ENCODE measurements around the gene TBC1D10B.
"Not testable (repeated sequence)": the region's sequence is repeated elsewhere in the genome, so short reads cannot be mapped to it uniquely, and the experiment has no call there.

Gene TBC1D10B

DNA sequence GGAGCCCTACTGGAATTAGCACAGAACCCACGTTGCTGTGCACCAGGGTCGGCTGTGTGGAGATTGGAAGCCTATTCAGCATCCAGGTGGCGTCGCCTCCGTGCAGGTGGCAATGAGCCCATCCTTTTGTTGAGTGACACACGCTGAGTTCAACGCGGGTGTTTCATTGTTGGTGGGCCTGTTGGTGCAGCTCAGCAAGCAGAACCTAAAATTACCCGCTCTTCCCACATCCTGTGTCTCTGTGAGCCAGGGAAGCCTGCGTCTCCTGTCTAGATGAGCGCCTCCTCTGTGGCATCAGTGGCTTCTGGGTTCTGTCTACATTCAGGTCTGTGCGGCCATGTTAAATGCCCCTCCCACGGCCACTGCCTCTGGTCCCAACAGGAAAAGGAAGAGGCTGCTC lies 29.7 kb downstream of the TBC1D10B start (continued):
- TF ChIP-seq, protein P1, sequence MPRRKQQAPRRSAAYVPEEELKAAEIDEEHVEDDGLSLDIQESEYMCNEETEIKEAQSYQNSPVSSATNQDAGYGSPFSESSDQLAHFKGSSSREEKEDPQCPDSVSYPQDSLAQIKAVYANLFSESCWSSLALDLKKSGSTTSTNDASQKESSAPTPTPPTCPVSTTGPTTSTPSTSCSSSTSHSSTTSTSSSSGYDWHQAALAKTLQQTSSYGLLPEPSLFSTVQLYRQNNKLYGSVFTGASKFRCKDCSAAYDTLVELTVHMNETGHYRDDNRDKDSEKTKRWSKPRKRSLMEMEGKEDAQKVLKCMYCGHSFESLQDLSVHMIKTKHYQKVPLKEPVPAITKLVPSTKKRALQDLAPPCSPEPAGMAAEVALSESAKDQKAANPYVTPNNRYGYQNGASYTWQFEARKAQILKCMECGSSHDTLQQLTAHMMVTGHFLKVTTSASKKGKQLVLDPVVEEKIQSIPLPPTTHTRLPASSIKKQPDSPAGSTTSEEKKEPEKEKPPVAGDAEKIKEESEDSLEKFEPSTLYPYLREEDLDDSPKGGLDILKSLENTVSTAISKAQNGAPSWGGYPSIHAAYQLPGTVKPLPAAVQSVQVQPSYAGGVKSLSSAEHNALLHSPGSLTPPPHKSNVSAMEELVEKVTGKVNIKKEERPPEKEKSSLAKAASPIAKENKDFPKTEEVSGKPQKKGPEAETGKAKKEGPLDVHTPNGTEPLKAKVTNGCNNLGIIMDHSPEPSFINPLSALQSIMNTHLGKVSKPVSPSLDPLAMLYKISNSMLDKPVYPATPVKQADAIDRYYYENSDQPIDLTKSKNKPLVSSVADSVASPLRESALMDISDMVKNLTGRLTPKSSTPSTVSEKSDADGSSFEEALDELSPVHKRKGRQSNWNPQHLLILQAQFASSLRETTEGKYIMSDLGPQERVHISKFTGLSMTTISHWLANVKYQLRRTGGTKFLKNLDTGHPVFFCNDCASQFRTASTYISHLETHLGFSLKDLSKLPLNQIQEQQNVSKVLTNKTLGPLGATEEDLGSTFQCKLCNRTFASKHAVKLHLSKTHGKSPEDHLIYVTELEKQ (tag by site-specific recombination; IDR thresholded peaks at IDR 0.05; ENCODE audit: borderline replicate concordance): no peak
- TF ChIP-seq, protein P2, sequence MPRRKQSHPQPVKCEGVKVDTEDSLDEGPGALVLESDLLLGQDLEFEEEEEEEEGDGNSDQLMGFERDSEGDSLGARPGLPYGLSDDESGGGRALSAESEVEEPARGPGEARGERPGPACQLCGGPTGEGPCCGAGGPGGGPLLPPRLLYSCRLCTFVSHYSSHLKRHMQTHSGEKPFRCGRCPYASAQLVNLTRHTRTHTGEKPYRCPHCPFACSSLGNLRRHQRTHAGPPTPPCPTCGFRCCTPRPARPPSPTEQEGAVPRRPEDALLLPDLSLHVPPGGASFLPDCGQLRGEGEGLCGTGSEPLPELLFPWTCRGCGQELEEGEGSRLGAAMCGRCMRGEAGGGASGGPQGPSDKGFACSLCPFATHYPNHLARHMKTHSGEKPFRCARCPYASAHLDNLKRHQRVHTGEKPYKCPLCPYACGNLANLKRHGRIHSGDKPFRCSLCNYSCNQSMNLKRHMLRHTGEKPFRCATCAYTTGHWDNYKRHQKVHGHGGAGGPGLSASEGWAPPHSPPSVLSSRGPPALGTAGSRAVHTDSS (tag by site-specific recombination; IDR thresholded peaks at IDR 0.05): no peak
- TF ChIP-seq KLF8 (tag by site-specific recombination; IDR thresholded peaks at IDR 0.05) (no peak), ZNF416 (tag by site-specific recombination; IDR thresholded peaks at IDR 0.05) (no peak), GLIS1 (tag by site-specific recombination; IDR thresholded peaks at IDR 0.05) (no peak), ZNF146 (tag by site-specific recombination; IDR thresholded peaks at IDR 0.05) (no peak), ZNF274 (IDR thresholded peaks at IDR 0.05; ENCODE audit: low read length) (no peak), ZNF274 (tag by site-specific recombination; IDR thresholded peaks at IDR 0.05; ENCODE audit: borderline replicate concordance) (no peak), ZNF670 (tag by site-specific recombination; IDR thresholded peaks at IDR 0.05; ENCODE audit: low read depth) (no peak), ZBTB1 (tag by site-specific recombination; IDR thresholded peaks at IDR 0.05) (no peak)
- TF ChIP-seq, protein P3, sequence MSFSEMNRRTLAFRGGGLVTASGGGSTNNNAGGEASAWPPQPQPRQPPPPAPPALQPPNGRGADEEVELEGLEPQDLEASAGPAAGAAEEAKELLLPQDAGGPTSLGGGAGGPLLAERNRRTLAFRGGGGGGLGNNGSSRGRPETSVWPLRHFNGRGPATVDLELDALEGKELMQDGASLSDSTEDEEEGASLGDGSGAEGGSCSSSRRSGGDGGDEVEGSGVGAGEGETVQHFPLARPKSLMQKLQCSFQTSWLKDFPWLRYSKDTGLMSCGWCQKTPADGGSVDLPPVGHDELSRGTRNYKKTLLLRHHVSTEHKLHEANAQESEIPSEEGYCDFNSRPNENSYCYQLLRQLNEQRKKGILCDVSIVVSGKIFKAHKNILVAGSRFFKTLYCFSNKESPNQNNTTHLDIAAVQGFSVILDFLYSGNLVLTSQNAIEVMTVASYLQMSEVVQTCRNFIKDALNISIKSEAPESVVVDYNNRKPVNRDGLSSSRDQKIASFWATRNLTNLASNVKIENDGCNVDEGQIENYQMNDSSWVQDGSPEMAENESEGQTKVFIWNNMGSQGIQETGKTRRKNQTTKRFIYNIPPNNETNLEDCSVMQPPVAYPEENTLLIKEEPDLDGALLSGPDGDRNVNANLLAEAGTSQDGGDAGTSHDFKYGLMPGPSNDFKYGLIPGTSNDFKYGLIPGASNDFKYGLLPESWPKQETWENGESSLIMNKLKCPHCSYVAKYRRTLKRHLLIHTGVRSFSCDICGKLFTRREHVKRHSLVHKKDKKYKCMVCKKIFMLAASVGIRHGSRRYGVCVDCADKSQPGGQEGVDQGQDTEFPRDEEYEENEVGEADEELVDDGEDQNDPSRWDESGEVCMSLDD (tag by site-specific recombination; IDR thresholded peaks at IDR 0.05): no peak

DNA sequence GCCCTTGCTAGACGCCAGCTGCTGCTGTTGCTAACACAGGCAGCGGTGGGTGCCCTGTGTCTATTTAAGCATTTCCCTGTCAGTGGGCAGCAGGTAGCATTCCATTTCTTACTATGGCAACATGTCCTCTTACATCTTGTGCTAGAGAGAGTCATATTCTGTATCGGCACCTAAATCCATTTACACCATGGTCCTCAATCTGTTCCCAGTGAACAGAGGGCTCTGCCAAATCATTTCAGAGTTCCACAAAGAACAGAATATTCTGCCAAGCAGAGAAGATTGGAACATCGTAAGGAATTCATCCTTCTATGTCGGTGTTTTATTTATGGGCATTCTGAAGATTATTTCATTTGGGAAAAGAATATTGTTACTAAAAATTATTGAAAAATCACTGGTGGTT lies 31.6 kb downstream of the TBC1D10B start:
- CTCF ChIA-PET; H3K9me3 ChIP-seq (ENCODE audit: control insufficient read depth, insufficient read depth, low read depth, low read length); H3K4me1 ChIP-seq (ENCODE audit: control insufficient read depth, insufficient read depth, low read length); H3K36me3 ChIP-seq (ENCODE audit: control insufficient read depth in 2 of 2, insufficient read depth in 1 of 2, low read length in 2 of 2); H3K27ac ChIP-seq (ENCODE audit: extremely low read depth, low read depth, low read length); H3K4me3 ChIP-seq (ENCODE audit: low read depth, low read length): not testable (repeated sequence)
- POLR2A ChIA-PET: interaction anchor here (0.7 kb wide), 1 partner anchor 156 kb away, joined by 3 read pairs; no protein-coding TSS in a partner anchor

DNA sequence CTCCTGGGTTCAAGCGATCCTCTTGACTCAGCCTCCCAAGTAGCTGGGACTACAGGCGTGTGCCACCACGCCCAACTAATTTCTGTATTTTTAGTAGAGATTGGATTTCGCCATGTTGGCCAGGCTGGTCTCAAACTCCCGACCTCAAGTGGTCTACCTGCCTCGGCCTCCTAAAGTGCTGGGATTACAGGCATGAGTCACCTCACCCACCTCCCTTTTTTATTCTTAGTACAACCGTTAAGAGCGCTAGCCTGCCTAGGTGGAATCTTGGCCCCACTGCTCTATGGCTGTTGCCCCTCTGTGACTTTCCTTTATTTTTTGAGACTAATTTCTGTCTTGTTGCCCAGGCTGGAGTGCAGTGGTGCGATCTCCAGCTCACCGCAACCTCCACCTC lies 32.3 kb downstream of the TBC1D10B start:
- H3K4me1 ChIP-seq (ENCODE audit: control insufficient read depth, insufficient read depth, low read length); CTCF ChIA-PET: not testable (repeated sequence)
- POLR2A ChIA-PET: interaction anchor here (0.5 kb wide), 1 partner anchor 48 kb away, joined by 3 read pairs; no protein-coding TSS in a partner anchor

More for the DNA sequence above, 32.3 kb downstream of the TBC1D10B start:
- not testable (repeated sequence) for H3K36me3 ChIP-seq (ENCODE audit: control insufficient read depth in 2 of 2, insufficient read depth in 1 of 2, low read length in 2 of 2); H3K9me3 ChIP-seq (ENCODE audit: control insufficient read depth, insufficient read depth, low read depth, low read length); H3K4me3 ChIP-seq (ENCODE audit: low read depth, low read length); H3K27ac ChIP-seq (ENCODE audit: extremely low read depth, low read depth, low read length)
